OCI-LY3 (cell line): ENCODE measurements around the gene ELAVL1.

ENCODE experiments used
- H2AFZ ChIP-seq: fragments of 200-600, 300-600 bp; shearing (Covaris generic); 2 replicates; pipeline ENCODE4 v1.6.0; 2014; ENCODE audit warnings: antibody characterized with exemption, low read depth, low read length
- H3K27ac ChIP-seq: fragments of 200-600, 300-600 bp; sonication (generic); 2 replicates; pipeline ENCODE4 v1.5.1; 2014; ENCODE audit warnings: mild to moderate bottlenecking, low read length, moderate library complexity, mixed read lengths
- H3K27me3 ChIP-seq: fragments of 200-600, 300-600 bp; sonication (generic); 2 replicates; pipeline ENCODE4 v1.6.1; 2014; ENCODE audit warnings: low read depth, low read length, mixed read lengths
- H3K36me3 ChIP-seq: fragments of 200-600, 300-600 bp; sonication (generic); replicated peaks from 2 replicates; pipeline ENCODE3; 2014; ENCODE audit warnings: low read depth, low read length, mixed read lengths
- H3K4me1 ChIP-seq: fragments of 300-600, 200-600 bp; sonication (generic); 2 replicates; pipeline ENCODE4 v1.6.1; 2014; ENCODE audit warnings: low read length, mixed read lengths
- H3K4me2 ChIP-seq: fragments of 200-600, 300-600 bp; sonication (generic); 2 replicates; pipeline ENCODE4 v1.6.1; 2014; ENCODE audit warnings: low read length, mixed read lengths
- H3K4me3 ChIP-seq: fragments of 300-600, 200-600 bp; sonication (generic); 2 replicates; pipeline ENCODE4 v1.5.1; 2014; ENCODE audit warnings: antibody characterized with exemption, mild to moderate bottlenecking, low read length, moderate library complexity
- H3K79me2 ChIP-seq: fragments of 300-600, 200-600 bp; shearing (Covaris generic); 2 replicates; pipeline ENCODE4 v1.6.1; 2014; ENCODE audit warnings: mild to moderate bottlenecking, low read length, mixed read lengths
- H3K9ac ChIP-seq: fragments of 300-600, 200-600 bp; shearing (Covaris generic); 2 replicates; pipeline ENCODE4 v1.6.0; 2014; ENCODE audit warnings: mild to moderate bottlenecking, low read length, moderate library complexity
- H3K9me3 ChIP-seq: fragments of 200-600, 300-600 bp; shearing (Covaris generic); 2 replicates; pipeline ENCODE4 v1.6.1; 2014; ENCODE audit warnings: low read length, mixed read lengths; ENCODE audit not compliant: insufficient read depth
- H4K20me1 ChIP-seq: fragments of 200-600, 300-600 bp; sonication (generic); 2 replicates; pipeline ENCODE4 v1.6.1; 2016; ENCODE audit warnings: low read length, mixed read lengths; ENCODE audit not compliant: insufficient read depth
- EZH2phosphoT487 ChIP-seq: fragments of 200-600 bp; shearing (Covaris generic); IDR thresholded peaks from 2 replicates; pipeline ENCODE4 v1.6.1; 2018; ENCODE audit warnings: antibody characterized with exemption, mixed run types, low read depth
- TF ChIP-seq, protein P1 (sequence below): fragments of 200-600, 300-600 bp; sonication (generic); IDR thresholded peaks from 2 replicates; pipeline ENCODE4 v1.5.1; 2014; ENCODE audit warnings: antibody characterized with exemption, low read length, low read depth

Gene ELAVL1

DNA sequence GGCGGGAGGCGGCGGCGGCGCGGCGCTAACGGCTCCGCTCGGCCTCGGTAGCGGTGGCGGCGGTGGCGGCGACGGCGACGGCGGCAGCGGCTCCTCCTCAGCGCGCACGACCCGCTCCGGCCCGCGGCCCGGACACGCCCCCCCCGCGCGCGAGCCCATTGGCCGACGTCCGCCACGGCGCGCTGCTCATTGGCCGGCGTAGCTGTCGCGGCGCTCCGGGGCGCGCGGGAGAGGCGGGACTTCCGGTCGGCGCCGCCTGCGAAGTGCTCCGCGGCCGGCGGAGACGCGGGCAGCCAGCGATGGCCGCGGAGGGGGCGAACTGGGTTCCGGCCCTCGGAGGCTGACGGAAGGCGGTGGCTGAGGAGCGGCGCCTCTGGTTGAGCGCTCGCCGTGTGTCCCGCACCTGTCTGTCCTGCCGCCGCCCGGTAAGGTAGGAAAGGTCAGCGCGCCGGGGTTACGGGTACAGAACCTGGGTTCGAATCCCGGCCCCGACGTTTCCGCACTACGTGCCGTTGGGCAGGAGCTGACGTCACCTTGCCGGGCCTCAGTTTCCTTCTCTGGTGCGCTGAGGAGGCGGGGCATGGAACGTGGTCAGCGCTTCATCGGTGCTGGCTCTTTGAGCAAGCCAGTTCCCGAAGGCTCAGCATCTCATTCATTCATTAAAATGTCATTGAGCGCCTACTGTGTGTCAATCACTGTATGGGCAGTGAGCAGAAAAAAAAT lies at the start of gene ELAVL1:
ELAVL1 (minus strand) TSS at position 108 of the 723 bp plus-strand sequence. CDS start 13,826 bp downstream, outside the sequence.
- peak within 1 kb of the TSS; percentile 78 for H3K9ac ChIP-seq
- H4K20me1 ChIP-seq = peaks cover 38% of the 10 kb centered on the region
- peaks cover 20% of the 10 kb centered on the region for H3K4me1 ChIP-seq
- H3K9me3 ChIP-seq = no peaks in the 10 kb centered on the region
- H3K4me2 ChIP-seq = peak within 1 kb of the TSS; percentile 83
- peak within 1 kb of the TSS; percentile 62 for H2AFZ ChIP-seq
- H3K36me3 ChIP-seq = peaks cover 6% of the 10 kb centered on the region
- H3K79me2 ChIP-seq = peaks cover 53% of the 10 kb centered on the region
- peak within 1 kb of the TSS; percentile 96 for H3K4me3 ChIP-seq
- TF ChIP-seq EZH2phosphoT487 = no peak
- peak within 1 kb of the TSS; percentile 36 for H3K27ac ChIP-seq
- no peaks in the 10 kb centered on the region for H3K27me3 ChIP-seq

DNA sequence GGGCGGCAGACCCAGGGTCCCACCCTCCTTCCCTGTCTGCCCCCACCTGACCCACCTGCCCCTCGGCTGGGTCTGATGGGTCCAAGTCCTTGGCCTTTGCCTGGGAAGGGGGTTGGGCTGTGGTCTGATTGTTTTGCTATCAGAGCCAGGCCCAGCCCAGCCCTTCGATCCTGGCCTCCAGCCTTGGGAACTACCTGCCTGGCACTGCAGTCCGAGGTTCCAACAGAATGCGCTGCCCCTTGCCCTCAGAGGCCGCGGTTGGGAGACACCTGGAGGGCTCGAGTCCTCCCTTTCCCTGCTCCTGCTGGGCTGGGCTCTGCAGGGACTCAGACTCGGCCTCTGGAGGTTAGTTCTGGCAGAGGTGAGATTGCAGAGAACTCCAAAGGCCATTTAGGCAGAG lies 48.7 kb upstream of the ELAVL1 start:
- no peak overlapping the region for H3K4me2 ChIP-seq
- TF ChIP-seq, protein P1, sequence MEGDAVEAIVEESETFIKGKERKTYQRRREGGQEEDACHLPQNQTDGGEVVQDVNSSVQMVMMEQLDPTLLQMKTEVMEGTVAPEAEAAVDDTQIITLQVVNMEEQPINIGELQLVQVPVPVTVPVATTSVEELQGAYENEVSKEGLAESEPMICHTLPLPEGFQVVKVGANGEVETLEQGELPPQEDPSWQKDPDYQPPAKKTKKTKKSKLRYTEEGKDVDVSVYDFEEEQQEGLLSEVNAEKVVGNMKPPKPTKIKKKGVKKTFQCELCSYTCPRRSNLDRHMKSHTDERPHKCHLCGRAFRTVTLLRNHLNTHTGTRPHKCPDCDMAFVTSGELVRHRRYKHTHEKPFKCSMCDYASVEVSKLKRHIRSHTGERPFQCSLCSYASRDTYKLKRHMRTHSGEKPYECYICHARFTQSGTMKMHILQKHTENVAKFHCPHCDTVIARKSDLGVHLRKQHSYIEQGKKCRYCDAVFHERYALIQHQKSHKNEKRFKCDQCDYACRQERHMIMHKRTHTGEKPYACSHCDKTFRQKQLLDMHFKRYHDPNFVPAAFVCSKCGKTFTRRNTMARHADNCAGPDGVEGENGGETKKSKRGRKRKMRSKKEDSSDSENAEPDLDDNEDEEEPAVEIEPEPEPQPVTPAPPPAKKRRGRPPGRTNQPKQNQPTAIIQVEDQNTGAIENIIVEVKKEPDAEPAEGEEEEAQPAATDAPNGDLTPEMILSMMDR = no peak
- TF ChIP-seq EZH2phosphoT487 = no peak
- no peak overlapping the region for H3K27ac ChIP-seq
- H3K36me3 ChIP-seq = no peaks in the 10 kb centered on the region
- H3K4me1 ChIP-seq = peaks cover 6% of the 10 kb centered on the region; the same call in 1 of the 2 replicates
- H3K79me2 ChIP-seq = no peaks in the 10 kb centered on the region
- no peaks in the 10 kb centered on the region for H4K20me1 ChIP-seq
- no peaks in the 10 kb centered on the region for H3K27me3 ChIP-seq
- H3K4me3 ChIP-seq = no peak overlapping the region
- H3K9me3 ChIP-seq = no peaks in the 10 kb centered on the region
- no peak overlapping the region for H3K9ac ChIP-seq
- H2AFZ ChIP-seq = no peak overlapping the region

DNA sequence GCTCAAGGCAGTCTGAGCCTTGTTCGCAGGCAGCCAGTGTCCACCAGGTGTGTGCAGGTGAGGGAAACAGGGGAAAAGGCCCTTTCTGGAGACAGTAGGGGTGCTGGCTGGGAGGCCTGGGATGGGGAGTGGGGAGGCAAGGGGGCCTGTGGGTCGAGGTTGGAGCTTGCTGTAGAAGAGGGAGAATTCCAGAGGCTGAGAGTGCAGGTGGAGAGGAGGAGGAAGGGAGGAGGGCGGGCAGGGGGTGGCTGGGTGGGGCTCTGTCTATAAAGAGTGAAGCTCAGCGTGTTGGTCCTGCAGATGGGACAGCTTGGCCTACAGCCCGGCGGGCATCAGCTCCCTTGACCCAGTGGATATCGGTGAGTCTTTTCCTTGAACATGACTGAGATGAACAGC lies 47.0 kb upstream of the ELAVL1 start, which contains the start of gene CCL25:
CCL25 (plus strand) TSS at position 297 of the 396 bp plus-strand sequence. CDS start 290 bp downstream, outside the sequence.
- Histone ChIP-seq H4K20me1 (no peaks in the 10 kb centered on the region), H3K9ac (no peak within 1 kb of the TSS), H3K79me2 (no peaks in the 10 kb centered on the region), H3K27me3 (no peaks in the 10 kb centered on the region), H2AFZ (no peak within 1 kb of the TSS), H3K4me3 (peak within 1 kb of the TSS; percentile 32; the same call in 1 of the 2 replicates), H3K27ac (no peak within 1 kb of the TSS), H3K4me1 (peaks cover 6% of the 10 kb centered on the region; the same call in 1 of the 2 replicates), H3K9me3 (no peaks in the 10 kb centered on the region), H3K4me2 (peak within 1 kb of the TSS; percentile 43), H3K36me3 (no peaks in the 10 kb centered on the region)
- TF ChIP-seq, protein P1 = no peak
- TF ChIP-seq EZH2phosphoT487 = no peak

DNA sequence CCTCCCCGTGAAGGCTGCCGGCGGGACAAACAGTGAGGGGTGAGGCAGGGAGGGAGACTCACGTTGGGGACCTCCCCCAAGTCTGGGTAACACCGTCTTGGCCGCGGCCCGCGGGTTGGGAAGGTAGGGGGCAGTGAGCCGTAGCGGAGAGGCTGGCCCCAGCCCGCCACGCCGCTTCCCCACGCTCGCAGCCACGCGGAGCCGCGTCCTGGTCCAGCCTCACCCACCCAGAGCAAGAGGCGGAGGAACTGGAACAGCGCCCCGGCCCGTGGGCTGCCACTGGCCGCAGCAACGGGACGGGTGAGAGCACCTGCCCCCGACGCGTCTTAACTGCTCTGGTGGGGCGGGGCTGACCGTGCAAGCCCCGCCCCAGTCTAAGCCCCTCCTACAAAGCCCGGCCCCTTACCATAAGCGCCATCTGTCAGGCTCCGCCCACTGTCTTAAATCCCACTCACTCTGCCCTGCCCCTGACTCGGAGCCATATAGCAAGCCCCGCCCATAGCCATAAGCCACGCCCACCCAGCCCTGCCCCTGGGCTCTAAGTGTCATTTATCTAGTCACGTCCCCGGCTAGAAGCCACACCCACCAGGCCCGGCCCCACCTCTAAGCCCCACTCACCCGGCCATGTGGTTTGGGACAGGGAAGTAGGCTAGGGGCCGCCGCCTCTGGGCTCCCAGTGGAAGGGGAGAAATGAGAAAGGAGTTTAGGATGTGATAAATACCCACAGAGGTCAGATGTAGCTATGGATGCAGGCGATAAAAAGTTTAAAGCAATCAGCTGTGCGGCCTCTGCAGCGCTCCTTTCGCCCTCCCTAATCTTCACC lies 45.0 kb upstream of the ELAVL1 start:
- no peak for TF ChIP-seq EZH2phosphoT487
- TF ChIP-seq, protein P1 = no peak
- no peak overlapping the region for H3K4me3 ChIP-seq
- H3K79me2 ChIP-seq = no peaks in the 10 kb centered on the region
- H3K4me2 ChIP-seq = no peak overlapping the region
- no peak overlapping the region for H3K27ac ChIP-seq
- no peaks in the 10 kb centered on the region for H3K9me3 ChIP-seq
- peaks cover 6% of the 10 kb centered on the region; the same call in 1 of the 2 replicates for H3K4me1 ChIP-seq
- H3K9ac ChIP-seq = no peak overlapping the region
- no peak overlapping the region for H2AFZ ChIP-seq
- H3K27me3 ChIP-seq = no peaks in the 10 kb centered on the region
- H4K20me1 ChIP-seq = no peaks in the 10 kb centered on the region
- H3K36me3 ChIP-seq = no peaks in the 10 kb centered on the region
